Left renal cortex interstitium (tissue), 4 donors: Measurements from ENCODE around the gene THOC6. TPM values are rescaled to one million over a fixed set of nuclear protein-coding genes. Genes with fewer than 3 reads are reported as not detected.
"Not testable (repeated sequence)": the region's sequence is repeated elsewhere in the genome, so short reads cannot be mapped to it uniquely, and the experiment has no call there.

Experiments used
- DNase-seq, 4 donors: peaks; one replicate each; pipeline ENCODE4 v3.0.0-alpha.2; 2013; ENCODE audit warnings: low read depth in 4 of 4, low spot score in 2 of 4, missing footprints in 1 of 4
- polyA plus RNA-seq, 4 donors: library from polyadenylated mRNA; unstranded; fragments of 120-200 nt; gene quantifications; one replicate each; pipeline ENCODE4 v1.2.1, GENCODE V29; 2013; ENCODE audit not compliant: insufficient read length in 4 of 4

THOC6 gene
- polyA plus RNA-seq, 4 donors = 28.5 to 36.4 (median 33.1) TPM

GRCh38 chr16:3065742-3066439 lies 42.1 kb downstream of the THOC6 start:
- no peak for DNase-seq

DNA sequence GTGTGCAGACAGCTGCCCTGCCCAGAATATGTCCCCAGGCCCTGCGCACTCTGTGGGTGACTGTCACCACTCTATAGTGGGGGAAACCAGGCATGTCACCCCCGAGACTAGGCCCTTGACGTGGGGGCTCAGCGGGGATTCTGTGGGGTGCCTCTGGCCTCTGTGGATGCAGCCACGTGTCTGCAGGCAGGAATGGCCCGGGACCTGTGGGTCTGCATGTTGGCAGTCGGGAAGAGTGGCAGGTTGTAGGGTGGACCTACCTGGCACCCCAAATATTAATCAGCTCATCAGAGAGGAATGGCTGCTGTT lies 42.6 kb downstream of the THOC6 start:
- DNase-seq = no peak

GRCh38 chr16:3068487-3068886 lies 44.7 kb downstream of the THOC6 start:
- no peak for DNase-seq

- DNase-seq = not testable (repeated sequence)
Observed at GRCh38 chr16:3069146-3069545, 45.3 kb downstream of the THOC6 start.

GRCh38 chr16:3070608-3071111 lies 46.8 kb downstream of the THOC6 start:
- no peak for DNase-seq

DNA sequence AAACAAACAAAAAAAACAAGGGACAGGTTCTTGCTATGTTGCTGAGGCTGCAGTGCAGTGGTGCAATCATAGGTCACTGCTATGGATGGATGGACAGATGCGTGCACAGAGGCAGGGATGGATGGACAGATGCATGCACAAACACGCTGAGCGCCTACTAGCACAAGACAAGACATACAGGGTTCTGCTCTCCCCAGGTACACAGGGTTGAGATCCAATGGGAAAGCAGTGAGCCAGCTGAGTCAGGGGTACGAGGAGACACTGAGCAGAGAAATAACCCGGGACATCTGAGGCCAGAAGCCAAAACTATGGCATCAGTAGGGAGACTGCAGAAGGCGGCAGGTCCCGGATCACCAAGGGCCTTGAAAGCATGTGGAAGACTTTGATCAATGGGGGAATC lies 47.8 kb downstream of the THOC6 start:
- no peak for DNase-seq

- DNase-seq = not testable (repeated sequence)
Observed at GRCh38 chr16:3072148-3072547, 48.3 kb downstream of the THOC6 start.

GRCh38 chr16:3072576-3073263 lies 48.9 kb downstream of the THOC6 start:
- DNase-seq = not testable (repeated sequence)

DNA sequence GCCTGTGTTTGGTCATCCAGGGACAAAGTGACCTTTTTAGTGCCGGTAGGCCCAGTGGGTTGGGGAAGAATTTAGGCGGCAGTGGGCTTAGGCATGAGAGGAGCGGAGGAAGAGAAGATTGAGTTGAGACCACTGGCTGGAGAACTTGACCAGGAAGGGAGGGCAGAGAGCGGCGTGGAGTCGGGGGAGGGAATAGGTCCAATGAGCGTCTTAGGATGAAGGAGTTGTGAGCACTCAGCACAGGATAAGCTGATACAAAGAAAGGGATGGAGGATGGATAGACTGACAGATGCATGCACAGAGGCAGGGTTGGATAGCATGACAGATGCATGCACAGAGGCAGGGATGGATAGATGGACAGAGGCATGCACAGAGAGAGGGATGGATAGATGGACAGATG lies 49.6 kb downstream of the THOC6 start:
- DNase-seq = no peak

DNA sequence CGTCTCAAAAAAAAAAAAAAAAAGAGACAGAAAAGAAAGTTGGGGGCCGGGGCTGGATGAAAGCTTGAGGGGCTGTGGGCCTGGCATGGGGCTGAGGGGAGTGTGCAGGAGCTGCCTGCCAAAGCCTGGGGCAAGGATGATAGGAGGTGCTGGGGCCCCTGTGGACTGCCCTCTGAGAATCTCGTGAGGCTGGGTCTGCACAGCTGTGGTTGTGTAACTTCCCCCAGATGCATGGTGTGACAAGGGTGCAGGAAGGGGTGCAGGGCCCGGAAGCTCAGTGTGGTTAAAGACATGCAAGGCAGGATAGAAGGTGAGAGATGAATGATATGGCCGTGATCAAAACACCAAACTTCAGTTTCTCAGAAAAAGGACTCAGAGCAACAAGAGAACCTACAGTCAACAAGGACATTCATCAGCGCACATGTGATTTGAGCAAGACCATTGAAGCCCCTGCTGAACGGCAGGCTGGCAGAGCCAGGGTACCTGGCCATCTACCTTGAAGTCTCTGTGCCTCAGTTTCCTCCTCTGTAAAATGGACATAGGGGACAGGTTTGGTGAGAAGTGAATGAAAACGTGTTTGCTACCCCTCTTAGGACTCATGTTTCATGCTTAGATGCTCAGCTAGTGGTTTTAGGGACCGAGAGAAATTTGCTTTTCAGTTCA lies 51.2 kb downstream of the THOC6 start:
- DNase-seq = no peak

DNA sequence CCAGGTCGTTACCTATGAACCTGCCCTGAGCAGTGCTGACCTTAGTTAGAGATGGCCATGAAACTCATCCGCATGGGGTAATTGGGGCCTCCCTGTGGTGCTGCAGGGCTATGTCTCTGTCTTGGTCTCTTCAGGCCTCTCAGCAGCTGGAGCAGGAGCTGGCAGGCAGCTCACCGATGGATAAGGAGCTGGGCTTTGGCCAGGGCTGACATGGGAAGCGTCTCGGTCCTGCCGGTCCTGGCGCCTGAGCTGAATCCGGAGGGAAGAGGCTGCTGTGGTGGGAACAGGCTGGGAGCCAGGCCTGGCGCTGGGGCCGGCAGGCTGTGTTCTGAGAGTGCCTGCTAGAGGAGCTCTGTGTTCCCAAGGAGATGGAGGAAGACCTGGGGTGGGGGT lies 51.7 kb downstream of the THOC6 start:
- no peak for DNase-seq

DNA sequence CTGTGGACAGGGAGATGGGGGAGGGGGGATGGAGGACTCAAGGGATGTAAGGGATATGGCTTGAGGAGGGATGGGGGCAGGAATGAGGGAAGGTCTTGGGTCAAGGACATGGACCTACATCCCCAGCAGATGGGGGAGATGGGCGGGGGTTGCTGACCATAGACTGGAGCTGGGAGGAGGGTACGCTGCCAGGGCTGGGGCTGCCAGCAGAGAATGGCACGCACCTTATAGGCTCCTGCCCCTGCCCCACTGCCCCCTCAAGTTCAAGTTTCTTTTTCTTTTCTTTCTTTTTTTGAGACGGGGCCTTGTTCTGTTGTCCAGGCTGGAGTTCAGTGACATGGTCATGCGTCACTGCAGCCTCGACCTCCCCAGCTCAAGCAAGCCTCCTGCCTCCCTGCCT lies 52.1 kb downstream of the THOC6 start:
- not testable (repeated sequence) for DNase-seq

- no peak for DNase-seq
Observed at GRCh38 chr16:3076577-3076976, 52.7 kb downstream of the THOC6 start.

Other genes with a start within 250 kb of the THOC6 start
- 100 to 1,000 TPM; 205 to 367 (median 263) TPM for gene ELOB, start 246.8 kb upstream of the THOC6 start, polyA plus RNA-seq
- gene PRSS33, start 236.5 kb upstream of the THOC6 start, polyA plus RNA-seq = under 1 TPM in 3 of 4 donors, not detected in 1; 0.13 to 0.97 (median 0.46) TPM
- not detected for gene PRSS41, start 225.6 kb upstream of the THOC6 start, polyA plus RNA-seq
- not detected for gene PRSS21, start 206.8 kb upstream of the THOC6 start, polyA plus RNA-seq
- gene ZG16B, start 193.7 kb upstream of the THOC6 start, polyA plus RNA-seq = 1 to 10 TPM in 1 of 4 donors, under 1 TPM in 3; 0.19 to 1.2 (median 0.61) TPM
- 10 to 100 TPM in 1 of 4 donors, 1 to 10 TPM in 3; 6.3 to 16.6 (median 8.4) TPM for gene PRSS22, start 165.9 kb upstream of the THOC6 start, polyA plus RNA-seq
- 10 to 100 TPM; 21.9 to 38.4 (median 27.9) TPM for gene FLYWCH2, start 140.8 kb upstream of the THOC6 start, polyA plus RNA-seq
- gene FLYWCH1, start 112.1 kb upstream of the THOC6 start, polyA plus RNA-seq = 10 to 100 TPM; 19.3 to 40.9 (median 25.4) TPM
- gene KREMEN2, start 59.8 kb upstream of the THOC6 start, polyA plus RNA-seq = 1 to 10 TPM; 1.1 to 2.7 (median 2.3) TPM
- gene PAQR4, start 54.7 kb upstream of the THOC6 start, polyA plus RNA-seq = 10 to 100 TPM in 2 of 4 donors, 1 to 10 TPM in 2; 8.7 to 11.4 (median 9.9) TPM
- gene PKMYT1, start 43.6 kb upstream of the THOC6 start, polyA plus RNA-seq = 10 to 100 TPM in 3 of 4 donors, 1 to 10 TPM in 1; 9.8 to 29.0 (median 20.1) TPM
- 1 to 10 TPM; 2.2 to 4.8 (median 2.9) TPM for gene CLDN9, start 11.1 kb upstream of the THOC6 start, polyA plus RNA-seq
- gene CLDN6, start 5.9 kb upstream of the THOC6 start, polyA plus RNA-seq = 10 to 100 TPM; 32.8 to 39.4 (median 35.9) TPM
- gene TNFRSF12A, start 3.7 kb upstream of the THOC6 start, polyA plus RNA-seq = 10 to 100 TPM; 10.1 to 23.1 (median 16.9) TPM
- gene HCFC1R1, start 93 bp upstream of the THOC6 start, polyA plus RNA-seq = 10 to 100 TPM; 54.2 to 86.5 (median 68.9) TPM
- gene BICDL2, start 12.9 kb downstream of the THOC6 start, polyA plus RNA-seq = 1 to 10 TPM; 1.5 to 6.9 (median 2.5) TPM
- 1 to 10 TPM in 2 of 4 donors, under 1 TPM in 2; 0.51 to 3.2 (median 1.2) TPM for gene MMP25, start 22.5 kb downstream of the THOC6 start, polyA plus RNA-seq
- 10 to 100 TPM; 28.2 to 40.2 (median 32.9) TPM for gene IL32, start 41.6 kb downstream of the THOC6 start, polyA plus RNA-seq
- under 1 TPM; 0.18 to 0.49 (median 0.20) TPM for gene ZSCAN10, start 75.3 kb downstream of the THOC6 start, polyA plus RNA-seq
- gene ZNF205, start 88.6 kb downstream of the THOC6 start, polyA plus RNA-seq = 10 to 100 TPM; 15.7 to 22.6 (median 17.8) TPM
- 10 to 100 TPM in 3 of 4 donors, 1 to 10 TPM in 1; 9.6 to 16.4 (median 15.4) TPM for gene ZNF213, start 111.0 kb downstream of the THOC6 start, polyA plus RNA-seq
- not detected for gene OR1F1, start 164.2 kb downstream of the THOC6 start, polyA plus RNA-seq
- gene ZNF200, start 211.1 kb downstream of the THOC6 start, polyA plus RNA-seq = 10 to 100 TPM; 12.2 to 14.3 (median 13.3) TPM
- under 1 TPM; 0.16 to 0.51 (median 0.29) TPM for gene MEFV, start 232.6 kb downstream of the THOC6 start, polyA plus RNA-seq